HG03469 (cell line): ENCODE data around the gene ERBB2.

Source experiments
- ATAC-seq: cut with Tn5 transposase; IDR thresholded peaks from one replicate; pipeline ENCODE4 v1.9.1; 2021; ENCODE audit warnings: mild to moderate bottlenecking, moderate library complexity, moderate number of reproducible peaks; ENCODE audit not compliant: unreplicated experiment

Gene ERBB2

DNA sequence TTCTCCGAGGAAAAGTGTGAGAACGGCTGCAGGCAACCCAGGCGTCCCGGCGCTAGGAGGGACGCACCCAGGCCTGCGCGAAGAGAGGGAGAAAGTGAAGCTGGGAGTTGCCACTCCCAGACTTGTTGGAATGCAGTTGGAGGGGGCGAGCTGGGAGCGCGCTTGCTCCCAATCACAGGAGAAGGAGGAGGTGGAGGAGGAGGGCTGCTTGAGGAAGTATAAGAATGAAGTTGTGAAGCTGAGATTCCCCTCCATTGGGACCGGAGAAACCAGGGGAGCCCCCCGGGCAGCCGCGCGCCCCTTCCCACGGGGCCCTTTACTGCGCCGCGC, at the start of gene ERBB2:
TSS of gene ERBB2 (plus strand) at position 247 of the 330 bp plus-strand sequence. CDS start 175 bp downstream, outside the sequence.
- no peak for ATAC-seq

DNA sequence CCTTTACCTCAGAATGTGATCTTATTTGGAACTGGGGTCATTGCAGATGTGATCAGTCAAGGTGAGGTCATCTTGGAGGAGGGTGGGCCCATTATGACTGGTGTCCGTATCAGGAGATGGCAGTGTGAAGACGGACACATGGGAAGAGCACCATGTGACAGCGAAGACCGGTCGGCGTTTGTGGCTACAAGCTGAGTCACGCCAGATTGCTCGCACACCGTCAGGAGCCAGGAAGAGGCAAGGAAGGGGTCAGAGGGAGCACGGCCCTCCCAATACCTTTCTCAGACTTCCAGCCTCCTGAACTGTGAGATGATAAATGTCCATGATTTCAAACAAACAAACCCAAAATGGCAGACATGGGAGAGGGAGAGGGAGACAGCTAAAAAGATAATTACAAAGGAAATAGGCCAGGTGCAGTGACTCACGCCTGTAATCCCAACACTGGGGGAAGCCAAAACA, 49.7 kb upstream of the ERBB2 start:
- no peak for ATAC-seq

- no peak for ATAC-seq
Observed at GRCh38 chr17:39651923-39652586, 47.8 kb upstream of the ERBB2 start.

DNA sequence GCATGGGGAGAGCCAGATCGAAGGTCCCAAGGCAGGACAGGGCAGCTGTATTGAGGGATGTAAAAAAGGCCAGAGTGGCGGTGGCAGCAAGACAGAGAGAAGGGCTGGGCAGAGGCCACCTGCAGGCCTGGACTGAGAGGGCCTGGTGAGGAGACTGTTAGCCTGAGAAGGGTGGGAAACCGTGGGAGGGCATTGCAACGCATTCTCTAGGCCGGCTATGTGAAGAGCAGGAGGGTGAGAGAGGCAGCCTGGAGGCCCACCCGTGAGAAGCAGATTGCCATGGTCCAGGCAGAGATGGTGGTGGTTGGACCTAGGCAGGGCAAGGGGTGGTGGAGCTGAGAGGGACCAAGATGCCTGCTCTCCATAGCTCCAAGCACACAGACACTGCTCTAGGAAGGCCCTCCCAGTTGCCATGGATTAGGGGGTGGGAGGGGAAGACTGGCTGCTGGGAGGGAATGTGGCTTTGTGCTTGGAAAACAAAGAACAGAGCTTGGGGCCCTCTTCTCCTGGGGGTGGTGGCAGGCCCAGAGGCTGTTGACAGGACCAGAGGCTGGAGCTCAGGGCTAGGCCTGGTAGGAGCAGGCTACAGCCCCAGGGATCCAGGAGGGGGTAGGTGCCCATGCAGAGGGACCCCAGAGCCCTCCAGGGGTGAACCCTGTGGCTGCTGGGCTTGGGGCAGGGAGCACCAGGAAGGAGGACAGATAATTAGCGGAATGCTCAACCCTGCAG, 47.1 kb upstream of the ERBB2 start:
- ATAC-seq, result no peak

GRCh38 chr17:39653316-39653661, 46.6 kb upstream of the ERBB2 start:
- no peak for ATAC-seq

- ATAC-seq, result no peak
Observed at GRCh38 chr17:39653662-39654331, 46.1 kb upstream of the ERBB2 start.

- ATAC-seq, result no peak
Observed at GRCh38 chr17:39655105-39655504, 44.8 kb upstream of the ERBB2 start.

DNA sequence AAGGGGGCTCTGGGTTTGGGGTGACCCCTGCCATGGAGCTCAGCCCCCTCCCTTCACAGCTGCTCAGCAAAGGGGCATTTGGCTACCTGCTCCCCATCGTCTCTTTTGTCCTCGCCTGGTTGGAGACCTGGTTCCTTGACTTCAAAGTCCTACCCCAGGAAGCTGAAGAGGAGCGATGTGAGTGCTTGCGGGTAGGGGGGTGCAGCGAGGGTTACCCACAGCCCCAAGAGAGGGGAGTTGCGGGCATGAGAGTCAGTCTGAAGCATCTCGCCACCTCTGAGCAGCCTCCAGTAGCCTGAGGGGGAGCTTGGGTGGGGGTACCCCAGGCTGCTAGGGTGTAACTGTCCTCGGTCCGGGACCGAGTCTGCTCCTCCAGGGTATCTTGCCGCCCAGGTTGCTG, 41.5 kb upstream of the ERBB2 start:
- ATAC-seq, result no peak

- ATAC-seq, result no peak
Observed at GRCh38 chr17:39658760-39659159, 41.1 kb upstream of the ERBB2 start.

GRCh38 chr17:39659279-39660010, 40.4 kb upstream of the ERBB2 start:
- no peak for ATAC-seq

- no peak for ATAC-seq
Observed at GRCh38 chr17:39660011-39660360, 39.9 kb upstream of the ERBB2 start.

DNA sequence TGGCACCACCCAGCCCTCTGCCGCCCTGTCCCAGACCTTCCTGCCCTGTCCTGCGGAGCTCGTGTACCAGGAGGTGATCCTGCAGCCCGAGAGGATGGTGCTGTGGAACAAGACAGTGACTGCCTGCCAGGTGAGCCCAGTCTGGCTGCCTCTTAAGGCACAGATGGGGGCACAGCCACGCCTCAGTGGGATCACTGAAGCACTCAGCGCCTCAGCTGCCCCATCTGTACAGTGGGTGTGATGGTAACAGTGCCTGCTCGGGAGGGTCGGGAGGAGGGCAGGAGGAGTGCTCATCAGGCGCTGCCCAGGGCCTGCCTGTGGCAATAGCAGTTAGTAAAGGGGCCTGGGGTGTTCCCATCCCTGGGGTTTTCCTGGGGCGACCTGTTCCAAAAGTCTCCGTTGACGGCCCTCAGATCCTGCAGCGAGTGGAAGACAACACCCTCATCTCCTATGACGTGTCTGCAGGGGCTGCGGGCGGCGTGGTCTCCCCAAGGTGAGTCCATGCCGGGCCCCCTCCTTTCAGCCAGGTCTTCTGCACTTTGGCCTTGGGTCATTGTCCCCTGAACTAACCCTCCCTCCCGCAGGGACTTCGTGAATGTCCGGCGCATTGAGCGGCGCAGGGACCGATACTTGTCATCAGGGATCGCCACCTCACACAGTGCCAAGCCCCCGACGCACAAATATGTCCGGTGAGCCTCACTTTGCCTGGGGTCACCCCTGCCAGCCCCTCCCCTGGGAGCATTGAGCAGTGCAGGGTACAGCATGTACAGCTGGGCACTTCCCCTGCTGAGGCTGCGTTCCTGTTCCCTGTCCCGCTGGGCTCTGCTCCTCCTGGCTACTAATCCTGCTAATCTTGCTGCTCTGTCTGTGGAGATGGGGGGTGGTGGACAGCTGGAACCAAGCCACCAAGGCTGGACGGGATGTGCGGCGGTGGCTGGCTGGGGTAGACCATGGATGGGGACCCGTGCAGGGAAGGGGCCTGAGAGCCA, 39.2 kb upstream of the ERBB2 start:
- no peak for ATAC-seq

- ATAC-seq, result no peak
Observed at GRCh38 chr17:39661744-39662541, 37.9 kb upstream of the ERBB2 start.

GRCh38 chr17:39662551-39663339, 37.1 kb upstream of the ERBB2 start:
- no peak for ATAC-seq

GRCh38 chr17:39663340-39663687, 36.5 kb upstream of the ERBB2 start:
- no peak for ATAC-seq

GRCh38 chr17:39663688-39664580, 35.9 kb upstream of the ERBB2 start:
- no peak for ATAC-seq

DNA sequence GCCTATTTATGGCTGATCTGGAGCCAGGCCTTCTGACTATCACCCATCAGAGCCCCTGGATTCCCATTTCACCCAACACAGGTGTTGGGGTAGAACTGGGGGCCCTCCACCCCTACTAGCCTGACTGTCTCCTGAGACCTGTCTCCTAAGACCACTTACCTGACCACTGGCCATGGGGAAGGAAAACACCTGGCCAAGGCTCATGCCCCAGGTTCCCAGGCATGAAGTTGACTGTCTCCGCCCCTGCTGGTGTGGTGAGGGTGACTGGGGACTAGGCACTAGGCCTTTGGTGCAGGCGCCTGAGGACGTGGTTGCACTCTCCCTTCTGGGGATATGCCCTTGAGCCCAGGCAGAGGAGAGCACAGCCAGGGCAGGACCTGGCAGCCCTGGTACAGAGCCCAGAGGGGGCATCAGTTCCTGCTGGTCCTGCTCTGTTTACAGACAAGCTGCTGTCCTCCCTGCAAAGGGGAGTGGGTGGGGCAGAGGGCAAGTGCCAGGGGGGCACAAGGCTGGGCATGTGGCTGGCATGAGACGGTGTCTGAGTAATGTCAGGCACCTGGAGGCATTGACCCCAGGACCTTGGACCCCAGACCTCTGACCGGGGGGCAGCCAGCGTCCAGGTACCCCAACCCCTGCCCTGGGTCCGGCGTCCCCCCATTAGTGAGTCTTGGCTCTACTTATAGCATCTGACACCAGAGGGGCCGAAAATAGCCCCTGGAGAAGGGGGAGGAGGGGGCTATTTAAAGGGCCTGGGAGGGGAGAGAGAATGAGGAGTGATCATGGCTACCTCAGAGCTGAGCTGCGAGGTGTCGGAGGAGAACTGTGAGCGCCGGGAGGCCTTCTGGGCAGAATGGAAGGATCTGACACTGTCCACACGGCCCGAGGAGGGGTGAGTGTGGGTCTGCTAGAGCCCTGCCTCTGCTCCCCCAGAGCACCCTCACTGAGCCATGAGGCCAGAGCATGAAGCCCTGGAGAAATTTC, 35.0 kb upstream of the ERBB2 start, which contains the start of gene TCAP:
TSS of gene TCAP (plus strand) at position 769 of the 981 bp plus-strand sequence. CDS start at position 780, 11 bp downstream.
- ATAC-seq, result no peak
